Measurements from ENCODE around the gene SLC25A17.

- TF ChIP-seq POLR2A (IDR thresholded peaks at IDR 0.05) (no peak), EP300 (IDR thresholded peaks at IDR 0.05) (no peak)
Measured at GRCh38 chr22:40782521-40782920, 36.6 kb downstream of the SLC25A17 start.
